Astrocyte of the spinal cord (primary cell): Measurements from ENCODE around the gene NCOA7.

Source experiments
- DNase-seq: peaks from one replicate; pipeline ENCODE4 v3.0.0; 2011; ENCODE audit warnings: low read depth, low spot score
- H3K4me3 ChIP-seq: 2 replicates; pipeline ENCODE4 v1.5.1; 2011; ENCODE audit warnings: low read depth, mild to moderate bottlenecking, low read length, moderate library complexity
- in situ Hi-C: cut with HindIII; loops from 2 replicates; pipeline ENCODE4 v1.10.0; 2017; ENCODE audit warnings: low sequenced_read_pairs
- TF ChIP-seq, protein P1 (sequence below): IDR thresholded peaks from 2 replicates; pipeline ENCODE4 v1.5.1; 2012; ENCODE audit warnings: low read depth, mild to moderate bottlenecking, low read length, inconsistent platforms

NCOA7 gene

DNA sequence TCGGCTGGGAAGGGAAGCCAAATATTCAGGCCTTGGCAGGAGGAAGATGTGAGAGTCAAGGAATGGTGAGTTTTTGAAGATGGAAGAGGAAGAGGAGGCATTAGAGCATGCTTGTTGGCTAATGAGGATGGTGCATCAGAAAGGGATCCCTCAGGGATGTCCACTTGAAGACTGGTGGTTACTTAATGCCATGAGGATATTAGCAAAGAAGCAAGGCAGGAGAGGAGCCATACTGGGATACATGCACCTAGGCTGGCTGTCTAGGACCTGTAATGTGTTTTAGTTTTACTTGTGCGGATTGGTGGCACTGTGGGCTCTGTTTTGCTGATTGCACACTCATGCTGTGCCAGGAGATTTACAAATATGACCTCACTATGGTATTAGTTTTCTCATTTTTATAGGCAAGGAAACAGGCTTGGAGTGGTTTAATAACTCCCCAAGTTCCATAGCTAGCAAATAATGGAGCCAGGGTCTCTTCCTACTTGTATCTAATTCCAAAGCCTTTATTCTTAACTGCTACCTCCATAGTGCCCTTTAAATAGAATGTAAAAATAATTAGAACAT lies 37.8 kb downstream of the NCOA7 start:
- DNase-seq, result no peak
- H3K4me3 ChIP-seq, result no peak overlapping the region
- TF ChIP-seq, protein P1, sequence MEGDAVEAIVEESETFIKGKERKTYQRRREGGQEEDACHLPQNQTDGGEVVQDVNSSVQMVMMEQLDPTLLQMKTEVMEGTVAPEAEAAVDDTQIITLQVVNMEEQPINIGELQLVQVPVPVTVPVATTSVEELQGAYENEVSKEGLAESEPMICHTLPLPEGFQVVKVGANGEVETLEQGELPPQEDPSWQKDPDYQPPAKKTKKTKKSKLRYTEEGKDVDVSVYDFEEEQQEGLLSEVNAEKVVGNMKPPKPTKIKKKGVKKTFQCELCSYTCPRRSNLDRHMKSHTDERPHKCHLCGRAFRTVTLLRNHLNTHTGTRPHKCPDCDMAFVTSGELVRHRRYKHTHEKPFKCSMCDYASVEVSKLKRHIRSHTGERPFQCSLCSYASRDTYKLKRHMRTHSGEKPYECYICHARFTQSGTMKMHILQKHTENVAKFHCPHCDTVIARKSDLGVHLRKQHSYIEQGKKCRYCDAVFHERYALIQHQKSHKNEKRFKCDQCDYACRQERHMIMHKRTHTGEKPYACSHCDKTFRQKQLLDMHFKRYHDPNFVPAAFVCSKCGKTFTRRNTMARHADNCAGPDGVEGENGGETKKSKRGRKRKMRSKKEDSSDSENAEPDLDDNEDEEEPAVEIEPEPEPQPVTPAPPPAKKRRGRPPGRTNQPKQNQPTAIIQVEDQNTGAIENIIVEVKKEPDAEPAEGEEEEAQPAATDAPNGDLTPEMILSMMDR, result no peak
- in situ Hi-C loops, result no loop called here

DNA sequence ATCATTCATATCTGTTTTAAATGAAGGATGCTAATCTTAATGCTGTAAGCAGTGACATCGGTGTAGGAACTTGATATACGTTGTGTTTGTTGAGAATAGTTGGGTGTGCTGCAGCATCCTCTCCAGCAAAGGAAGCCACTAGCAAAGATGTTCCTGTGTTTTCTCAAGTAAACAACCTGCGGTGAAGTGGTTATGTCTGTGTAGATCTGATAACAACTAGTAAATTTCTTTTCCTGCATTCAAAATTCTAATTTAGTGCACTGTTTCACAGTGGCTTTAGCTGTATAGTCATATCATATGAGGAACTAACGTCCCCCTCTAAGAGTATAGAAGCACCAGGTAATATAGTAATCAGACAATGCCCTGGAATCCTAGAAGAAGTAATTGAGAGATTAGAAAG lies 38.7 kb downstream of the NCOA7 start:
- in situ Hi-C loops, result no loop called here
- no peak for DNase-seq
- H3K4me3 ChIP-seq, result no peak overlapping the region
- TF ChIP-seq, protein P1, result no peak

DNA sequence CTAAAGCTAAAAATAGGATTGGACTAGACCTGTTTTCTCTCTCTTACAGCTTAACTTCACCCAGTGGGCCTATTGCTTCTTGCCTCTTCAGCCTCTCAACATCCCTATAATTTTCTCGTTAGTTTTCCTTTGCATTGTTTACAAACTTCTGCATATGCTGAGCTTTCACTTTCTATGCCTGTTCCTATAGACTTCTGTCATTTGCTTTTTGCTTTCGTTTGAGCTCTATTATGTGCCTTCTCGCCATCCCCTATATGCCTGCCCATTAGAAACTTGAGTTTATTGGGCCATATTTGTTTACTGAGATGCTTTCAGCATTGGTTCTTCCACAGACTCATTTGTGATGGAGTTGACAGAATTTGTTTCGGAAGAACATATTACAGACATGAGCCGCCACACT lies 40.9 kb downstream of the NCOA7 start:
- in situ Hi-C loops, result no loop called here
- TF ChIP-seq, protein P1, result no peak
- DNase-seq, result no peak

DNA sequence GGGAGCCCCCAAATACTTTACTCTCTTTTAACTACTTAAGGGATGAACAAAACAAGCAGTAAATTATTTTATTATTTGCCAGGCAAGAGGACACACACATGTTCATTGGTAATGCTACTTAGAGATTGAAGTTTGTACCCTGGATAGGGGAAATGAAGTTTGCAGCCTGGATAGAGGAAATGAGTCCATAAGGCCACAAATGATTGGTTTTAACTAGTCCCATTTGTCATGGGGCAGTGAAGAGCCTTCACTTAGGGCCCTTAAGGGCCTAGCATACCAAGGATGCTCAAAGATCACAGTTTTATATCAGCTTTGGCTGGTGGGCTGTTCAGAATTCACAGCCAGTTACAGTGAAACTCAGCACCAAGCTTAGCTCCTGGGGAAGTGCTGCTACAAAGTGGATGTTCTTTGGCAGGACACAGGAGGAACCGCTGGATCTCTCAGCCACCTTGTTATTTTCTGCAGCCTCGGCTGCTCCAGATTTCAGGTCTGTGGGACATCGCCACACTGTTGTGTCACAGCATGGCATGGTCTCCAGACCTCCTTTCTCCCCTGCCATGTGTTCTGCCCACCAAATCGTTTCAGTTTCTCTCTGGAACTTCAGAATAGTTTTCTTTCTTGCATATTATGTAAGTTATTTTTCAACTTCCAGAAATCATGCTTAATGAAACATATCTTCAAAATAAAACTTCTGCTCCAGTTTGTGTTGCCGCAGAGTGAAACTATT lies 41.8 kb downstream of the NCOA7 start:
- DNase-seq, result no peak
- no peak overlapping the region for H3K4me3 ChIP-seq
- TF ChIP-seq, protein P1, result no peak
- in situ Hi-C loops, result no loop called here

More for the DNA sequence above, 40.9 kb downstream of the NCOA7 start:
- H3K4me3 ChIP-seq, result no peak overlapping the region

DNA sequence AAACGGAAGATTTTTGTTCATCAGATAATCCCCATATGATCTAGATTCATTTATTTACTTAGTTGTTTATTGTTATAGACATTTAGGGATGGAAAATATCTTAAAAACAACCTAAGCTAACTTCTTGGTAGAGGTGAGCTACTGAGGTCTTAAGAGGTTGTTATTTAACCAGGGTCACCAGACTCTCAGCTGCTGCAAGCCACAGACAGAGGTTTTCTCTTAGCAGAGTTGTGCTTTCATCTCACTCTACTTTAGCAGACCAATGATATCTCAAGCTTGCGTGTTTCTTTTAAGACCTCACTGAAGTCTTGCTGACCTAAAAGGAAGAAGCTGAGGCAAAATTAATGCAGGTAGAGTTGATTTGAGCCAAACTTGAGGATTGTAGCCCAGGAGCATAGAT lies 43.6 kb downstream of the NCOA7 start:
- no peak for DNase-seq
- TF ChIP-seq, protein P1, result no peak
- in situ Hi-C loops, result no loop called here
- no peak overlapping the region for H3K4me3 ChIP-seq

DNA sequence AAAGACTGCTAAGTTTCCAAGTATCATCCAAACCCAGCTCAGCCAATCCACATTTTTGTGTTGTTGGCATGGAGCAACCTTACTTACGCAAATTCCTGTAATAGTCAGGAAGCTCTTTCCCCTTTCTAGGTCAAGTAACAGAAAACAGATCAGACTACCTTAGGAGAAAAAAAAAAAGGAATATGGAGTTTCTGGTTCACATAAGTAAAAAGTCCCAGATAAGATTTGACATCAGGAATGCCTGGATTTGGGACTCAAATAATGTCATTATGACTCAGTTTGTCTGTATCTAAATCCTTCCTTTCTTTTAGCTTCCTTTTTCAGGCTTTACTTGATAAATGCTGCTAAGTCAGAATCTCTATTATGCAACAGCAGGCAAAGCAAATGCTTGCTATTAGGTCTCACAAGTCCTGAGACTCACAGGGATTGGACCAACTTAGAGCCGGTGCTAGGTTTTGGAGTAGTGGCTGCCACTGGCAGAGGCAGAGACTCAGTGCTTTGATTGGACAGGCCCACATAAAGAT lies 44.5 kb downstream of the NCOA7 start:
- TF ChIP-seq, protein P1, result no peak
- peak; percentile 20 for DNase-seq
- in situ Hi-C loops, result no loop called here
- no peak overlapping the region for H3K4me3 ChIP-seq
